ENCODE data around the gene CDRT15. TPM values are rescaled to one million over a fixed set of nuclear protein-coding genes. Genes with fewer than 3 reads are reported as not detected.
"Not testable (repeated sequence)": the region's sequence is repeated elsewhere in the genome, so short reads cannot be mapped to it uniquely, and the experiment has no call there.

The CDRT15 gene
- total RNA-seq, 2 donors from 2014 or later = not detected

GRCh38 chr17:14269473-14269872, 32.8 kb upstream of the CDRT15 start:
- no peaks in the 10 kb centered on the region for H3K36me3 ChIP-seq
- no peak for DNase-seq (ENCODE audit: low spot score)
- H3K4me3 ChIP-seq = no peak overlapping the region
- no peak overlapping the region for H3K27ac ChIP-seq
- TF ChIP-seq POLR2AphosphoS5 (IDR thresholded peaks at IDR 0.05) (no peak), CTCF (IDR thresholded peaks at IDR 0.05) (no peak), POLR2A (IDR thresholded peaks at IDR 0.05) (no peak)
- 62% methylated on average over 5 of the region's 5 CpGs for WGBS
- no peaks in the 10 kb centered on the region for H3K9me3 ChIP-seq
- intact Hi-C loops (cut with DNase I) = no loop called here
- no peaks in the 10 kb centered on the region for H3K4me1 ChIP-seq (replicated peaks)
- no peaks in the 10 kb centered on the region for H3K27me3 ChIP-seq (replicated peaks; ENCODE audit: insufficient read depth)

GRCh38 chr17:14268264-14268663, 31.6 kb upstream of the CDRT15 start:
- no peak for DNase-seq (ENCODE audit: low spot score)
- no peaks in the 10 kb centered on the region for H3K4me1 ChIP-seq (replicated peaks)
- TF ChIP-seq POLR2AphosphoS5 (IDR thresholded peaks at IDR 0.05) = no peak
- TF ChIP-seq CTCF (IDR thresholded peaks at IDR 0.05) = no peak
- no peak for TF ChIP-seq POLR2A (IDR thresholded peaks at IDR 0.05)
- no peaks in the 10 kb centered on the region for H3K36me3 ChIP-seq
- intact Hi-C loops (cut with DNase I) = no loop called here
- WGBS = 95% methylated on average over 2 of the region's 2 CpGs
- no peaks in the 10 kb centered on the region for H3K27me3 ChIP-seq (replicated peaks; ENCODE audit: insufficient read depth)
- no peak overlapping the region for H3K4me3 ChIP-seq
- no peak overlapping the region for H3K27ac ChIP-seq
- no peaks in the 10 kb centered on the region for H3K9me3 ChIP-seq

- no peak for DNase-seq (ENCODE audit: low spot score)
- H3K27ac ChIP-seq = no peak overlapping the region
- no peaks in the 10 kb centered on the region for H3K36me3 ChIP-seq
- WGBS = 95% methylated on average over 5 of the region's 5 CpGs
- no peaks in the 10 kb centered on the region for H3K27me3 ChIP-seq (replicated peaks; ENCODE audit: insufficient read depth)
- intact Hi-C loops (cut with DNase I) = no loop called here
- no peaks in the 10 kb centered on the region for H3K4me1 ChIP-seq (replicated peaks)
- no peak overlapping the region for H3K4me3 ChIP-seq
- H3K9me3 ChIP-seq = no peaks in the 10 kb centered on the region
- TF ChIP-seq POLR2A (IDR thresholded peaks at IDR 0.05) (no peak), POLR2AphosphoS5 (IDR thresholded peaks at IDR 0.05) (no peak)
Measured at GRCh38 chr17:14261406-14261805, 24.7 kb upstream of the CDRT15 start.

GRCh38 chr17:14245629-14246028, 9.0 kb upstream of the CDRT15 start:
- no peak for DNase-seq (ENCODE audit: low spot score)
- intact Hi-C loops (cut with DNase I) = no loop called here

GRCh38 chr17:14245002-14245401, 8.3 kb upstream of the CDRT15 start:
- no peaks in the 10 kb centered on the region for H3K4me1 ChIP-seq (replicated peaks)
- no peak overlapping the region for H3K4me3 ChIP-seq
- intact Hi-C loops (cut with DNase I) = no loop called here
- no peak for DNase-seq (ENCODE audit: low spot score)
- TF ChIP-seq CTCF (IDR thresholded peaks at IDR 0.05) (no peak), POLR2A (IDR thresholded peaks at IDR 0.05) (no peak), POLR2AphosphoS5 (IDR thresholded peaks at IDR 0.05) (no peak)
- H3K36me3 ChIP-seq = no peaks in the 10 kb centered on the region
- H3K27ac ChIP-seq = no peak overlapping the region
- WGBS = 50% methylated on average over 1 of the region's 1 CpG
- no peaks in the 10 kb centered on the region for H3K27me3 ChIP-seq (replicated peaks; ENCODE audit: insufficient read depth)
- no peaks in the 10 kb centered on the region for H3K9me3 ChIP-seq

More at GRCh38 chr17:14245629-14246028, 9.0 kb upstream of the CDRT15 start:
- Histone ChIP-seq H3K36me3 (no peaks in the 10 kb centered on the region), H3K27me3 (replicated peaks; ENCODE audit: insufficient read depth) (no peaks in the 10 kb centered on the region), H3K4me1 (replicated peaks) (no peaks in the 10 kb centered on the region), H3K9me3 (no peaks in the 10 kb centered on the region), H3K4me3 (no peak overlapping the region), H3K27ac (no peak overlapping the region)
- WGBS = 97% methylated on average over 3 of the region's 3 CpGs
- TF ChIP-seq CTCF (IDR thresholded peaks at IDR 0.05) (no peak), POLR2A (IDR thresholded peaks at IDR 0.05) (no peak), POLR2AphosphoS5 (IDR thresholded peaks at IDR 0.05) (no peak)

GRCh38 chr17:14239271-14239670, 2.6 kb upstream of the CDRT15 start:
- DNase-seq (ENCODE audit: low spot score); H3K27me3 ChIP-seq (replicated peaks; ENCODE audit: insufficient read depth); H3K27ac ChIP-seq; H3K4me3 ChIP-seq; intact Hi-C loops (cut with DNase I); H3K36me3 ChIP-seq; H3K4me1 ChIP-seq (replicated peaks); H3K9me3 ChIP-seq: not testable (repeated sequence)
- 79% methylated on average over 4 of the region's 5 CpGs for WGBS

GRCh38 chr17:14236032-14236431, 630 bp downstream of the CDRT15 start:
- intact Hi-C loops (cut with DNase I); H3K27me3 ChIP-seq (replicated peaks; ENCODE audit: insufficient read depth); H3K4me1 ChIP-seq (replicated peaks); DNase-seq (ENCODE audit: low spot score); H3K9me3 ChIP-seq; H3K4me3 ChIP-seq; H3K36me3 ChIP-seq; H3K27ac ChIP-seq: not testable (repeated sequence)
- 68% methylated on average over 7 of the region's 9 CpGs for WGBS

- H3K4me1 ChIP-seq (replicated peaks); H3K27me3 ChIP-seq (replicated peaks; ENCODE audit: insufficient read depth); H3K4me3 ChIP-seq; DNase-seq (ENCODE audit: low spot score); H3K27ac ChIP-seq; H3K9me3 ChIP-seq; intact Hi-C loops (cut with DNase I); H3K36me3 ChIP-seq: not testable (repeated sequence)
- 80% methylated on average over 2 of the region's 2 CpGs for WGBS
Measured at GRCh38 chr17:14235047-14235446, 1.6 kb downstream of the CDRT15 start.

GRCh38 chr17:14231187-14231586, 5.5 kb downstream of the CDRT15 start:
- H3K27ac ChIP-seq; H3K36me3 ChIP-seq; H3K9me3 ChIP-seq; H3K4me1 ChIP-seq (replicated peaks); DNase-seq (ENCODE audit: low spot score); H3K4me3 ChIP-seq; H3K27me3 ChIP-seq (replicated peaks; ENCODE audit: insufficient read depth); intact Hi-C loops (cut with DNase I): not testable (repeated sequence)
- 53% methylated on average over 5 of the region's 6 CpGs for WGBS
